HepG2 (cell line): ENCODE measurements around the gene KNL1. TPM values are rescaled to one million over a fixed set of nuclear protein-coding genes. Genes with fewer than 3 reads are reported as not detected.

Experiments used
- ATAC-seq: fragments of 200-7000 bp; cut with Tn5 transposase; 3 replicates; pipeline ENCODE4 v1.9.1; 2020; ENCODE audit warnings: mild to moderate bottlenecking, moderate library complexity
- BruUV-seq: library from RNA; stranded (reverse); fragments of 400-500 nt; replicated peaks from 2 replicates; lab custom pipeline; 2021; lab: Mats Ljungman, UMichigan
- CTCF ChIA-PET: fragments of 300-600 bp; formaldehyde crosslinking; extraction: SDS; loops from one replicate; lab custom pipeline; 2021; ENCODE audit warnings: low total read pairs, inconsistent platforms, low intra/inter-chr PET ratio; lab: Yijun Ruan, JAX
- POLR2A ChIA-PET: fragments of 350-600 bp; sonication (Branson Sonifier 250); formaldehyde crosslinking; loops from one replicate; lab custom pipeline; 2020; ENCODE audit warnings: antibody characterized with exemption, inconsistent platforms; lab: Yijun Ruan, JAX
- DNase-seq: peaks from one replicate; pipeline ENCODE4 v3.0.0-alpha.2; 2015; ENCODE audit warnings: low spot score
- FAIRE-seq: peaks from 3 replicates; lab custom pipeline; 2011; peaks lifted over from hg19 to GRCh38; lab: Jason Lieb, UNC
- H2AFZ ChIP-seq: one replicate; pipeline ENCODE4 v1.6.1; 2011; ENCODE audit warnings: low read length, inconsistent platforms
- H3K27ac ChIP-seq: fragments of 300-600 bp; 3 replicates; pipeline ENCODE4 v1.8.0; 2011; ENCODE audit warnings: mixed run types, mild to moderate bottlenecking, mixed read lengths, low read length, inconsistent platforms; ENCODE audit not compliant: insufficient read depth; ENCODE audit errors: extremely low read length
- H3K27me3 ChIP-seq, 2 experiments: fragments of 200-600 bp in 1 of 2; 2 replicates in 1 of 2; 3 replicates in 1 of 2; pipeline versions ENCODE4 v1.6.0 to v1.8.0; 2011; ENCODE audit warnings: low read length in 2 of 2, mild to moderate bottlenecking in 2 of 2, moderate library complexity in 2 of 2, inconsistent platforms in 1 of 2; ENCODE audit not compliant: insufficient read depth in 2 of 2, control insufficient read depth in 1 of 2
- H3K36me3 ChIP-seq, 2 experiments: fragments of 200-600 bp in 1 of 2; replicated peaks in 1 of 2; 2 replicates in 1 of 2; 3 replicates in 1 of 2; pipeline versions ENCODE4 v1.5.1 to v1.8.0; 2011; ENCODE audit warnings: low read length in 2 of 2, inconsistent platforms in 1 of 2; ENCODE audit not compliant: insufficient read depth in 2 of 2, control insufficient read depth in 1 of 2
- H3K4me1 ChIP-seq: 2 replicates; pipeline ENCODE4 v1.5.1; 2012; ENCODE audit warnings: low read length, inconsistent platforms; ENCODE audit not compliant: insufficient read depth
- H3K4me2 ChIP-seq: 2 replicates; pipeline ENCODE4 v1.6.0; 2011; ENCODE audit warnings: low read depth, low read length, inconsistent platforms
- H3K4me3 ChIP-seq, 3 experiments: fragments of 200-600 bp in 1 of 3; sonication (generic), shearing (Covaris generic) in 1 of 3; replicated peaks in 1 of 3; 2 replicates each; pipeline ENCODE4 v1.5.1; 2011 to 2016; ENCODE audit warnings: low read length in 3 of 3, inconsistent platforms in 2 of 3, low read depth in 2 of 3, mild to moderate bottlenecking in 2 of 3, control low read depth in 1 of 3, mixed read lengths in 1 of 3; ENCODE audit not compliant: insufficient read depth in 1 of 3
- H3K79me2 ChIP-seq: one replicate; pipeline ENCODE4 v1.6.1; 2011; ENCODE audit warnings: low read length, inconsistent platforms; ENCODE audit not compliant: insufficient read depth
- H3K9ac ChIP-seq: 2 replicates; pipeline ENCODE4 v1.6.0; 2011; ENCODE audit warnings: mild to moderate bottlenecking, low read depth, low read length, inconsistent platforms; ENCODE audit not compliant: insufficient read depth
- H3K9me3 ChIP-seq: 2 replicates; pipeline ENCODE4 v1.5.1; 2012; ENCODE audit warnings: mild to moderate bottlenecking, low read length
- H4K20me1 ChIP-seq: 2 replicates; pipeline ENCODE4 v1.6.0; 2011; ENCODE audit warnings: inconsistent platforms, mild to moderate bottlenecking, low read length, moderate library complexity; ENCODE audit not compliant: insufficient read depth
- CREB1 ChIP-seq, 2 experiments: fragments of 450-650 bp in 1 of 2; IDR thresholded peaks; 2 replicates each; pipeline ENCODE4 v1.6.1; 2016 to 2017; ENCODE audit warnings: control low read depth in 1 of 2, mild to moderate bottlenecking in 1 of 2, missing compliant biosample characterization in 1 of 2, missing genetic modification characterization in 1 of 2
- FOXO4 ChIP-seq: sonication (generic); formaldehyde crosslinking; conservative IDR thresholded peaks from 2 replicates; pipeline ENCODE4 v1.8.1; 2023; ENCODE audit warnings: missing genetic modification reagents
- NR1H2 ChIP-seq: sonication (generic); formaldehyde crosslinking; IDR thresholded peaks from 2 replicates; pipeline ENCODE4 v1.8.1; 2022; ENCODE audit warnings: low read depth, missing genetic modification reagents, borderline replicate concordance
- POGZ ChIP-seq: sonication (generic); formaldehyde crosslinking; IDR thresholded peaks from 2 replicates; pipeline ENCODE4 v1.4.0; 2020; ENCODE audit warnings: mild to moderate bottlenecking, missing genetic modification reagents
- TSC22D2 ChIP-seq: sonication (generic); formaldehyde crosslinking; IDR thresholded peaks from 2 replicates; pipeline ENCODE4 v1.5.1; 2020; ENCODE audit warnings: missing genetic modification reagents, mild to moderate bottlenecking, borderline replicate concordance
- ZFY ChIP-seq: sonication (generic); formaldehyde crosslinking; IDR thresholded peaks from 2 replicates; pipeline ENCODE4 v1.4.0; 2020; ENCODE audit warnings: missing genetic modification reagents
- ZNF292 ChIP-seq: sonication (generic); formaldehyde crosslinking; IDR thresholded peaks from 2 replicates; pipeline ENCODE4 v1.8.1; 2022; ENCODE audit warnings: mild to moderate bottlenecking, low read depth, missing genetic modification reagents, borderline replicate concordance
- ZNF33B ChIP-seq: sonication (generic); formaldehyde crosslinking; IDR thresholded peaks from 2 replicates; pipeline ENCODE4 v1.5.1; 2020; ENCODE audit warnings: mild to moderate bottlenecking, missing genetic modification reagents
- ZNF569 ChIP-seq: sonication (generic); formaldehyde crosslinking; IDR thresholded peaks from 2 replicates; pipeline ENCODE4 v1.5.0; 2020; ENCODE audit warnings: mild to moderate bottlenecking, missing genetic modification reagents, moderate library complexity, borderline replicate concordance
- ZNF605 ChIP-seq: sonication (generic); formaldehyde crosslinking; IDR thresholded peaks from 2 replicates; pipeline ENCODE4 v1.8.0; 2022; ENCODE audit warnings: mild to moderate bottlenecking, missing genetic modification reagents
- WGBS: methylation state at CpG from one replicate; pipeline ENCODE4 v1.1.6; 2017; ENCODE audit warnings: low lambda C conversion rate; 5-methylcytosine and 5-hydroxymethylcytosine counted together
- in situ Hi-C: cut with HindIII; loops from 2 replicates; pipeline ENCODE4 v1.10.0; 2017; ENCODE audit warnings: low pct_unique_long_range_greater_than_20kb; ENCODE audit not compliant: extremely low pct_ligation_motif_present
- intact Hi-C: fragments of 100-400 bp; cut with micrococcal nuclease; formaldehyde crosslinking; loops from one replicate; pipeline ENCODE4 v1.10.0; 2022; ENCODE audit not compliant: unreplicated experiment
- polyA plus RNA-seq, 8 experiments: library from polyadenylated mRNA; depleted of rRNA in 3 of 8; stranded (reverse) in 7 of 8; unstranded in 1 of 8; fragments of >200 nt; fragmentation: Illumina TruSeq in 4 of 8; extraction: Trizol in 4 of 8; gene quantifications; 2 replicates each; pipeline versions ENCODE4 v1.2.1 to v1.2.3, GENCODE V29; 2011 to 2016; ENCODE audit warnings: low read depth in 4 of 8, missing spikeins in 1 of 8, mixed read lengths in 1 of 8; ENCODE audit not compliant: insufficient read depth in 1 of 8
- total RNA-seq, 5 experiments: library from RNA; depleted of rRNA; stranded (reverse); fragments of >200 nt; fragmentation: Illumina TruSeq; extraction: Trizol; gene quantifications; 2 replicates each; pipeline ENCODE4 v1.2.3, GENCODE V29; 2016; ENCODE audit warnings: low read depth in 1 of 5

KNL1 gene
- total and polyA plus RNA-seq, 2 of the 13 experiments (the other 11 are each of a cell fraction or from before 2014, with no cell fraction given), result 8.0 to 21.4 TPM

DNA sequence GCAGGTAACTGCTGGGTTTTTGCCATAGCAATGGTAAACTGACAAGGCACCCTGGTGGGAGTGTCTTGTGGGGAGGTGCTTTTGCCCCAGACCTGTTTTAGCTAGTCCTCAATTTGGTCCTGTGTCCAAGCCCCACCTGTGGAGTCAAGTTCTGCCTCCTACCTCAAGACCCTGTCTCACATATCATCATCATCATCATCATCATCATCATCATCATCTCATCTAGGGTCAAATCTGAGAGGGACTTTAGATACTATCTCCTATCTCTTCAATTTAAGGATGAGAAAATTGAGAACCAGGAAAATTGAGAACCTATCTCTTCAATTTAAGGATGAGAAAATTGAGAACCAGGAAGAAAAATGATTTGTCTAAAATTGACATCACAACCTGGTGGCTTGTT, 9.9 kb downstream of the KNL1 start:
- BruUV-seq, result no TSS peak
- no peak for ATAC-seq
- FAIRE-seq, result no peak
- Histone ChIP-seq H3K36me3 (peaks cover 3 to 30% of the 10 kb centered on the region in 2 experiments; a peak in 4 of 5 replicates), H3K4me1 (no peaks in the 10 kb centered on the region), H3K27me3 (no peaks in the 10 kb centered on the region), H3K79me2 (peaks cover 21% of the 10 kb centered on the region), H3K9me3 (no peaks in the 10 kb centered on the region), H3K4me3 (no peak overlapping the region), H4K20me1 (no peaks in the 10 kb centered on the region), H3K9ac (no peak overlapping the region), H3K27ac (no peak overlapping the region), H2AFZ (no peak overlapping the region), H3K4me2 (no peak overlapping the region)
- no peak for DNase-seq
- CTCF ChIA-PET, result no interaction called here
- intact Hi-C loops (no loop called here), in situ Hi-C loops (no loop called here)
- TF ChIP-seq CREB1 (IDR thresholded peaks at IDR 0.05) (peak; percentile 70), CREB1 (CRISPR knock-in tag; IDR thresholded peaks at IDR 0.05) (no peak), POGZ (CRISPR knock-in tag) (no peak)
- POLR2A ChIA-PET, result no interaction called here

DNA sequence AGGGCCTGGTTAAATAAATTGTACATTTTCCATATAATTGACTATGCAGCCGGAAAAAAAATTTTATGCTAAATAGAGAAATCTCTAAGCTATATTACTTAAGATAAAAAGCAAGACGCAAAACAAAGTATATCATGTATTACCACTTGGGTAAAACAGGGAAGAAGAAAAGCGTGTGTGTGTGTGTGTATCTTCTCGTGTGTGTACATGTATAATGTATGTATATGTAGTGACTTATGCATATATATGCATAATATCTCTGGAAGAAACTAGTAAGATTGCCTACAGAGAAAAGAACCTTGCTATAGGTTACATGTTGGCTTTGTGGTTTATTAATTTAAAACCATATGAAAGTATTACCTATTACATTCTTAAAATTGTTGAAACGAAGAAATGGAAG, 19.0 kb downstream of the KNL1 start:
- H3K4me3 ChIP-seq, result no peak overlapping the region
- no peak for DNase-seq
- TF ChIP-seq ZNF292 (CRISPR knock-in tag), result no peak
- TF ChIP-seq ZNF605, result no peak
- TF ChIP-seq ZFY, result no peak
- TF ChIP-seq ZNF33B (CRISPR knock-in tag), result no peak
- TF ChIP-seq NR1H2 (CRISPR knock-in tag), result no peak
- no peak for TF ChIP-seq TSC22D2
- no peak for TF ChIP-seq ZNF569 (CRISPR knock-in tag)
- no peak for TF ChIP-seq FOXO4
- TF ChIP-seq, all 625 proteins: peak for 0
- in situ Hi-C loops (no loop called here), intact Hi-C loops (no loop called here)
- BruUV-seq, result no TSS peak
- Histone ChIP-seq H3K79me2 (no peaks in the 10 kb centered on the region), H3K36me3 (peaks cover 1 to 30% of the 10 kb centered on the region in 2 experiments; a peak in 3 of 5 replicates), H3K9me3 (no peaks in the 10 kb centered on the region), H3K4me2 (no peak overlapping the region), H3K27me3 (no peaks in the 10 kb centered on the region), H3K9ac (no peak overlapping the region), H3K27ac (no peak overlapping the region), H2AFZ (no peak overlapping the region), H3K4me1 (no peaks in the 10 kb centered on the region), H4K20me1 (no peaks in the 10 kb centered on the region)
- ChIA-PET POLR2A (no interaction called here), CTCF (no interaction called here)
- FAIRE-seq, result no peak
- ATAC-seq, result no peak
- 87% methylated on average over 5 of the region's 5 CpGs for WGBS
